Activated effector memory CD4-positive, alpha-beta T cell treated with anti-CD3 and anti-CD28 coated beads, Interleukin-2, amount 50 U/mL, for 16 hours (primary cell): ENCODE measurements around the gene ZMIZ1.

Experiments
- DNase-seq: peaks from one replicate; pipeline ENCODE4 v3.0.0-alpha.2; 2020

The ZMIZ1 gene

DNA sequence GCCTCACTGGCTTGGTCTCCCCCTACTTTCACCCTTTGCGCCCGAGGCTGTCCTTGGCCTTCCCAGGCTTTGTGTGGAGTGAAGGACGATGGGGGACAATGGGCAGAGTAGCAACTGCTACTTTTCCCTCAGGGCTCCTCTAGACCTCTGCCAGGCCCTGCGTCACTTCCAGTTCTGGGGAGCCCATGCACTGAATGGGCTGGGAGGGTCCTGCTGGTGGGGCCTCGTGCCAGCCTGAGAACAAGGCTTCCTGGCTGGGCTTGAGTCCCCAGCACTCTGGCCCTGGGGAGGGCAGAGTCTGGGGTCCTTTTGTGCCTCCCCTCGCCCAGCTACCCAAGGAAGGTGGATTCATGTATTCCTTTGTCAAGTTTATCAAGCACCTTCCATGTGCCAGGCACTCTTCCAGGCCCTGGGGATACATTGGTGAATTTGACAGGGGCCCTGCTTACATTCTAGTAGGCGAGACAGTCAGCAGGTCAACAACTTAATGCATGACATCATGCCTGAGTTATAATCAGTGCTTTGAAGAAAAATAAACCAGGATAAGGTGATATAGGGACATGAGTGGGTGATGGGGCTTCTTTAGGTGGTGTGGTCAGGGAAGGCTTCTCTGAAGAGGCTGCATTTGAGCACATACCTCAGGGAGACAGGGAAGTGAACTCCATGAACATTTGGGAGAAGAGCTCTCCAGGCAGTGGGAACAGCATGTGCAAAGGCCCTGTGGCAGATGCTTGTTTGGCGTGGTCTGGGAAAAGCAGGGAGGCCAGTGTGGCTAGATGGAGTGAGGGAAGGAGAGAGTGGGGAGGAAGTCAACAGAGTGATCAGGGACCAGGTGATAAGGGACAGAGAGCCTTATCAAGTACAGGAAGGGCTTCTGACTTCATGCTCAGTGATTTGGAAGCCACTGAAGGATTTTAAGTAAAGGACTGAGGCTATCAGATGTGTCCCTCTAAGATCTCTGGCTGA is 14.1 kb downstream of the ZMIZ1 start:
- DNase-seq, result no peak

DNA sequence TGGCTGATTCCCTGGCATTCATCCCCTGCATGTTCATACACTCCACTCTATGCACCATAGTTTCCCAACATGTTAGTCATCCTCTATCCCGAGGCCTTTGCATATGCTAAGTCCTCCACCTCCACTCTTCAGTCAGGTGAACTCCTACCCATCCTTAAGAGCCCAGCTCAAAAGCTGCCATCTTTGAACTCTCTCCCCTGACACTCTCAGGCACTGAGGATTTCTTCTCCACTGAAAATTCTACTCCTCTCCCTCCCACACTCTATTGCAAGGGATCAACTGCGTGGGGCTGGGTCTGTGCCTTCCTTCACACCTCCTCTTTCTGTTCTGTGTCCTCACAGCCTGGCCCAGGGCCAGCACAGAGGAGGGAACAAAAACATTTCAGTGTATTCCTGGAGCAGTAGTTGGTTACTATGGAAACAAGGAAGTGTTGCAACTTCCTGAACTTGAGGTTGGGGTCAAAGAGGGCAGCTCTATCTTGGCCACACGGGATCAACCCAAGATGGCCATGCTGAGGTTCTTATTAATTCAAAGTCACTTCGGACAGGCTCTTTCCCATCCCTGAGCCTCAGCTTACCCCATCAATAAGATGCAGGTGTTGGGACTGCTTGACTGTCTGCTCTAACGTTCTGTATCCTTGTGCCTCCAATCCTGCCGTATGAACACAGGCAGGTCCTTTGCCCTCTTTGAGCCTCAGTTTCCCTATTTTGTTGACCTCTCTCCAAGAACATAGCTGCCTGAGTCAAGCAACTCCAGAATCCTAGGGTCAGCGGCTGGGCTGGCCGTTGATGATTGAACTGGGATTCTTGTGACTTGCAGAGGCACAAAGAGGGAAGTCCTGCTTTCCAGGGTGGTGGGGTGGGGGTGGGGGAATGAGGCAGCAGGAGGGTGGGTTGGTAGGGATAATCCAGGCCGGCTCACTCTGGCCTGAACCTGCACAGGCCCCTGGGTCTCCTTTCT is 15.5 kb downstream of the ZMIZ1 start:
- no peak for DNase-seq

DNA sequence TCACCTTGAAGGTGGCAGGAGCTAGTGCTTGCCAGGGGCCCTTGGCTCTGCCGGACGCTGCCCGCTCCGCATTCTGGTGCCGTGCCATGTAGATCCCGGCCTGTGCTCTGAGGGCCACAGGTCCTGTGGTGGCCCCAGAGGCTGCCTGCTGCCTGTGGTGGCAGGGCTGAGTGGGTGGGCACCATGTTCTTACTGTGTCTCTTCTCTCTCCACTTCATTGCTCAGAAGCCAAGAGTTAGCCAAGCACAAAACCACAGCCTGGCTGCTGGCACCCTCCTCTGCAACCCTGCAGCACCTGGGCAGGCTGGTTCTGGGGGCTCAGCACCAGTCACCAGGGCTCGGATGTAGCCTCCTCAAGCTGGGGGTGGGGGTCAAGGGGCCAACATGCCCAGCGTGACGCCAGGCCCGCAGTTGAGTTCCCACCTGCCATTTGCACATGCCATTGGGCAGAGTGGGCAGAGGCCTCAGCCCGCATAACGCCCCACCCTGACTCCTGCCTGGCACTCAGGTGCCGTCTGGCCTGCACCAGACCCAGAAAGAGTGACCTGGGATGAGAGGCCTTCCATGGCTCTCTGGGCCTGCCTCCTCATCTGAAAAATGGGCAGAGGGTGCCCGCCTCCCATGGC is 16.3 kb downstream of the ZMIZ1 start:
- DNase-seq, result no peak

DNA sequence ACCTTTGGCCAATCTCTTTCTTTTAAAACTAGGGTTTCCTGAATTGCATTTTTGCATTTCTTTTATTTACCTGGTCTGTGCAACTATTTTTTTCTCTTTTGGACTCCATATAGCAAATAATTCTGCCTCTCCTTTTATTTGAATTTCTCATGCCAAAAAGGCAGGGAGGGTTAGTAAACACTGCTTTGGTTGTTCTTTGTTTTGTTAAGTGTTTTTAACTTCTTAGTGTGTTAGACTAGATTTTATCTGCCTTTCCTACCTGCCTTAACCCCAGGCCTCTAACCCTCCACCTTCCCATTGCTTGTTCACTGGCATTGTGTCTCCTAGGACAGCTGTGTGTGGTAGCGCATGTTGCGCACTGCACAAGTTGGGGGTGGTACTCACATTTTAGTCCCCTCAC is 18.1 kb downstream of the ZMIZ1 start:
- DNase-seq, result no peak

DNA sequence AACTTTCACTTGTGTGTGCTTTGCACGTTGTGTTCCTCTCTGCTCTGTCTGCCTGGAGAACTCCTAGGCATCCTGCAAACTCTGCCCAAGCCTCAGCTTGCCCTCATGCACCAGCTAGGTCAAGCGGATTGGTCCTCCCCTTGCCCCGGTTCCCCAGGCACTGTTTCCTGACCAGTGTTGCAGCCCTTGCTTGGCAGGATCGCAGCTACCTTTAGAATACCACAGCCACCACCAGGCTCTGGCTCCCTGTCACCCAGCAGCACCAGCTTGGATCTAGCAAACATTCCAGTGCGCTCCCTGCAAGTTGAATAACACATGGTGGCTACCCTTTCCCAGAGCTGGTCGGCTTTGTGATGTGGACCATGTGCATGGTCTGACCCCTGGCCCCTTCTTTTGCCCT is 19.0 kb downstream of the ZMIZ1 start:
- DNase-seq, result no peak

DNA sequence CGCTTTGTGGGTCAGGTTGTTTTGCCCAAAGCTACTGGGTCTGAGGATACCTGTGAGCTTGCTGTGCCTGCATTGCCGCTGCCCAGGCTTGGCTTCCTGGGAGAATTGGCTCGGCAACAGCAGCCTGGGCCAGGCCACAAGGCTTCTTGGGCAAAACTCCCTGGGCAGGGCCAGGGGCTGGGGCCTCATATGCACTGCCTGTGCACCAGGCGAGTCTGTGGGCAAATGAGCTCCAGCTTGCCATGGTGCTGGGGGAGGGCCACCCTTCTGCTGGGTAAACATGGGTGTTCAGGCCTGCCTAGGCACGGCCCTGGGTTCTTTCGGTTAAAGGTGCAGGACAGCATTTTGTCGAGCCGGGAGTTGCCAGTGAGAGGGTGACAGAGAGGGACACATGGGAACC is 19.4 kb downstream of the ZMIZ1 start:
- DNase-seq, result no peak

DNA sequence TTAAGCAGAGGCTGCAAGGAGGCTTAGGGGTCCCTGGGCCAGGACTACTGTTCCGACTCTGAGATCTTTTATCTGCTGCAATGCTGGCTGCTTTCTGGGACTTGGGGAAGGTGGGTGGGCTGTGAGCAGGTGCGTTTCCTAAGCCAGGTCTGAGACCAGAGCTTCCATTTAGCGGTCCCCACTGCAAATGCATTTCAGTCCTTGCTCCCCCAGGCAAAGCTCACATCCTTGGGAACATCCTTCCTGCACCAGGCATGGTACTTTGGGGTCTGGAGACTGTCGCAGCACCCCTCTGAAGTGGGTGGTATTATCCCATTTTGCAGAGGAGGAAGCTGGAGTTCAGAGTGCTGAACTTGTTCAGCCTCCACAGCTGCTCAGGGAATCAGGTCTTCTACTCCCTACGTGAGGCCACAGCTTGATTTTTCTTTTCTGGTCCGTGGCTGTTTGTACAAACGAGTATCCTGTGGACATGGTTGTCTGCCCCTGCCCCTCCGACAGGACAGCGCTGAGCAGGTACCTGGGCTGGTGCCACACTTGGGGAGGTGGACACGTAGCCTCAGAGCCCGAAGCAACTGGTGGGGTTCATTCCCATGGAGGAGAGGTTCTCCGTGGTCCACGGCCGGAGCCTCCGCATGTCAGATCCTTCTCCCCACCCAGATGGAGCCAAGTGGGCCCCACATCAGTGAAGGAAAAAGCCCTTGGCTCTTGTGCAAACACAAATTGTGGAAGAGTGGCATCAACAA is 20.0 kb downstream of the ZMIZ1 start:
- no peak for DNase-seq

DNA sequence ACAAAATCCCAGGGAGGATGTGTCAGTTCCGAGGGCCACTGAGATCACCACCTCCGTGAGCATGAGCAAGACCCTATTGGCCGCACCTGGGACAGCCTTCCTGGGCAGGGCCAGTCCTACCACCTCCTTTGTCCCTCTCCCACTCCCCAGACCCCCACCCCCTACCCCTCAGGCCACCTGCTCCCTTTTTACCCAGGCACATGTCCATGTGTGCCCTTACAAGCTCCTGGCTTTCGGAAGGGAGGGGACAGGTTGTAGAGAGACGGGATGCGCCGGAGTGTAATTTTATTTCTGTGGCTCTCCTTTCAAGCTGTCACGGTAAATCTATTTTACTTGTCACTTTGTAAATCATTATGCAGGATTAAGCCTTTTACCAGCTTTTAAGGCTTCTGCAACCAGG is 20.9 kb downstream of the ZMIZ1 start:
- no peak for DNase-seq

DNA sequence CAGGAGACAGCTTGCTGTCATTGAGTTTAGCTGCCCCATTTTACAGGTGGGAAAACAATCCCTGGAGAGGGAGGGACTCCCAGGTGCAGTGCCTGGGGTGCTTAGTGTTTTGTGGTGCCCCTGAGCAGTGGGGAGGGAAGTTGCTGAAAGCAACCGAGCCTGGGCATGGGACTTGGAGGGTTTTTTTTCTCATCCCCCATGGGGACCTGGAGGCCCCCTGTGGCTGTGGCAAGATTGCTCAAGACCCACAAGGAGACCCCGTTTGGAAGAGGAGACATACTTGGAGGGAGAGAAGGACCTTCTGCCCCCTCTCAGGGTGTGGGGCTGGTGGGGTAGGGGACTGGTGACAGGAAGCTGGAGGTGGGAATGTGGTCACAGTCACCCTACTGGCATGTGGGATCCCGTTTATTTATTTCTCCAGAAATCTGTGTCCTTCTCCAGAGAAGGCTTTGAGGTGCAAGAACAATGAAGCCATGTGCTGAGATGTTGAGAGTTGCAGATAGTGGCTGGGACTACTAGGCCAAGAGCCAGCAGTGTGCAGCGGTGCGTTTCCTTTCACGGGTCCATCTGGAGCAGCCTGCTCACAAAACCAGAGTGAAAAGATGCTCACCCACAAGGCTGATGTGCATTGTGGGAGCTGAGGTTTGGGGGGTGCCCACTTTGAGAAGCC is 21.5 kb downstream of the ZMIZ1 start:
- no peak for DNase-seq

DNA sequence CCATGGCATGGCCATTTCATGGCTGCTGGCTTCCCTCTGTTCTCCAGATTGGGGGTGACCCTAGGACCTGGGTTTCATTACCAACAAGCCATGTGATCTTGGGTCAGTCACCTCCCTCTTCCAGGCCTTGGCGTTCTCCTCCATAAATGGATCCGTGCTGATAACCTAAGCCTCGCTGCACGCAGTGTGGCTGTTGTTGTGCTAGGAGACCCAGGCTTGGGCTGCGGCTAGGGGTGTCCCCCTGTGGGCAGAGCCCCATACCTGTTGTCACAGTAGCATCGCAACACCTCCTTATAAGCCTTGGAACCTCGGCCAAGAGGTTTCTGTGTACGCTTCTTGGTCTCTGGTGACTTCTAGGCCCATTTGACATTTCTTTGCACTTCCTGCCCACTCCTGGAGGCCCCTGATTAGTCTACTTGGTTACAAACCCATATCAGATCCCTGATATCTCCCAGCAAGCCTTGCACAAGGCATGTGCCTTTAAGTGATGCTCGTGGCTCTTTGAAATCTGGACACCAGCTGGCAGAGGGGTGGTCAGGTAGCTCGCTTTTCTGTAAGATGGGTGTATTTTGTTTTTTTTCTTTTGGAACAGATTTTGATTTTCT is 23.6 kb downstream of the ZMIZ1 start:
- no peak for DNase-seq

DNA sequence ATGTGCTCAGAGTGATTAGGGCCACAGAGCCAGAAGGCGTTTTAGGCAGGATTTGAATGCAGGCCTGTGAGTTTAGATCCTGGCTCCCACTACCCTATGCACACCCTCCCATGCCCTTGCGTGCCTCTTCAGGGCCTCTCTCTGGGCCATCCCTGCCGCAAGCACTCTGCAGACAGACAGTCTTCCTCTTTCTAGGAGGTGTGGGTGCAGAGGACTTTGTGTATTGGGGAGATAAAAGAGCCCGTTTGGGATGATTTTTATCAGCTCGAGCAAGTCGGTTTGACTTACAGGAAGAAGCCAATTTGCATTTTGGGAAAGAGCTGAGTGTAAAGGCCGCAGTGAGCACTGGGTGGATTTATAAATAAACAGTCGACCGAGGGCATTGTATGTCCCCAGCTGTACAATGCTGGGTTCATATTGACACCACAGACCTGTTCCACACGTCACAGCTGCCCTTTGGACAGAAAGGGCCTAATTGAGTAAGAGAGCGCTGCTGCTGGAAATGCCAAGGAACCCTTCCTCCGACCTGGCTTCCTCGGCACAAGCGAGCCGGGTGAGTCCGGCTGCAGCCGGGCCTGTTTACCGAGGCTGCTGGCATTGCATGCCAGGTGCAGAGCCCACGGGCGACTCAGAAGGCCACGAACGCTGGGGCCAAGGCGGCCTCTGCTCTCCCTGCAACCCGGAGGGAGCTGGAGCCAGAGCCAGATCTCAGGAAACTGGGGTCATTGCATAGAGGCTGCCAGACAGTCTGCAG is 25.1 kb downstream of the ZMIZ1 start:
- DNase-seq, result no peak

DNA sequence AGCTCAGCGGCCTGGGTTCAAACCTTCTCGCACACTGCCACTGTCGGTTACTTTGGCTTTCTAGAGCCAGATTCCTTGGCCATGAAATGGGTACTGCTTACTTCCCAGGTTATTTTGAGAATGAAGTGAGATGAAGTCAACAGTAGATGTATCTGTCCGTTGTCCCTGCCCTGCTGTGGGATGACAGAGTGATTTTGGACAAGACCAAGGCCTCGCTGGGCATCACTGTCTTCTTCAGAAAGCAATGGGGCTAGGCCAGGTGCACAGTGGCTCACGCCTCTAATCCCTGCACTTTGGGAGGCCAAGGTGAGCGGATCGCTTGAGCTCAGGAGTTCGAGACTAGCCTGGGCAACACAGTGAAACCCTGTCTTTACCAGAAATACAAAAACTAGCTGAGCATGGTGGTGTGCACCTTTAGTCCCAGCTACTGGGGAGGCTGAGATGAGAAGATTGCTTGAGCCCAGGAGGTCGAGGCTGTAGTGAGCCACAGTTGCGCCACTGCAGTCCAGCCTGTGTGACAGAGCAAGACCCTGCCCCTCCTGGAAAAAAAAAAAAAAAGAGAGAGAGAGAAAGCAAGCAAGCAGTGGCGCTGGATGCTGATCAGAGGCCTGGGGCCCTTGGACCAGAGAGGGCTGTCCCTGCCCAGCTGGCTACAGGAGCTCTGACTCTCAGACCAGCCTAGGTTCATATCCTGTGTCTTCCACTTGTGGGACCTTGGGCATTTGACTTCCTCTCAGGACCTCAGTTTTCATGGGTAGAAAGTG is 25.8 kb downstream of the ZMIZ1 start:
- DNase-seq, result no peak

DNA sequence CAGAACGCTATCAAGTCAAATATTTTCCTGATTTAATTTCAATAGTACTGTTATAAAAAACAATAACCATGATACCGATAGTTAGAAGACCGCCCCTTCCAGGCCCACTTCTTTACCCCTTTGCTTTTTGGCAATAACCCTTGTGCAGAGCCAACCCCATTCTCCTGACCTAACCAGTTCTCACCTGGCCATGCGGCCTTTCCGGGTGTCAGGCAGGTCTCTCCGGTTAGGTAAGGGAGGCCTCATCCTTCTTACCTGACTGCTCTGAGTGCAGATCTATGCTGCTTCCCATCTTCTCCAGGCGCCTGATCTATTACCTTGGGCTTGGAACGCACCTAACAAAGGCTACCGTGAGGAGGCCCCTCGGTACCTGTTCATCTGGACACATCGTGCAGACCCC is 26.6 kb downstream of the ZMIZ1 start:
- no peak for DNase-seq

DNA sequence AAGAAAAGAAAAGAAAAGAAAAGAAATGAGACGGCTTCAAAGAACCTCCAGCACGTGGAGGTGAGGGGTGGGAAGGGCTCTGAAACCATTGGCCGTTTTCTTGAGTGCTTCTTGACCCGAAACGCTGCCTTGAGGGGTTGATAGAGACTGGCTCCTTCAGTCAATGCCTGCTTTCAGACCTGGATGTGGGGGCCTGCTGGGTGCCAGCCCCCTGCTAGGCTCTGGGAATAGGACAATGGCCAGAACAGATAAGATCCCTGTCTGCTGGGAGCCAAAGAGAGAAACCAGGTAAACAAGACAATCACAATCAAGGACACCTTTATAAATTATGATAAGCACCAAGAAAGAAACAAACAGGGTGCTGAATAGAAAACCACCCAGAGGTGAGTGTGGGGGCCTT is 27.7 kb downstream of the ZMIZ1 start:
- DNase-seq, result no peak

DNA sequence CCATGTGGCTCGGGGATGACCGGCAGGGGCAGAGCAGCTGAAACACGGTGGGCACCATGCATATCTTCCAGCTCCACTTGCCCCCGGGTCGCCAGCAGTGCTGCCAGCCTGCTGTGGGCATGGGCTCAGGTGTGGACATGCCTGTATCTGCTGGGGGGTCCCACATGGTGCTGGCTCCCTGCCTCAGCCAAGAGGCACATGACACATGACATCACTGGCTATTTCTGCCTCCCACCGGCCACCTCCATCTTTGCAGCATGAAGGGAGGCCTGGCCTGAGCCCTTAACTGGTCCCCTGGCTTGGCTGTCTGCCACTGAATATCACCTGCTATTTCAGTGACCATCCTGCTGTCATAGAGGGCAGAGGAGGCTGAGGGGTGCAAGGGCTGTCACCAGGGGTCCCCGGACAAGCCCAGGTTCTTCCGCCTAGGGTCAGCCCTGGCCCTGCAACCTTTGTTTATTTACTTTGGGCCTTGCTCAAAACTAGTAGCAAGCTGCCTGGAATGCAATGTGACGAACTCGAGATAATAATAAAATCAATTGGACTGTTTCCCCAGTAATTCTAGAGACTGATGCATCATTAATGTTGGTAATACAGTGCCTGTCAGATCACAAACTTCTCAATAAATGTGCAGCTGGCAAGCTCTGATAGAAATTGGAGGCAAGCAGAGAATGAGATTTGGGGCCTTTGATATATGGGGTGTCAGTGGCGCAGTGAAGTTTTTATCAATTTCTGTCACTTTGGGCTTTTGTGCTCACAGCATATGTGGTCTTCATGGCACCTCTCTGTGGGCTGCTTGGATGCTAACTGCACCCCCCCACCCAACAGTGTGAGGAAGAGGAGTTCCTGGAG is 28.5 kb downstream of the ZMIZ1 start:
- DNase-seq, result no peak

DNA sequence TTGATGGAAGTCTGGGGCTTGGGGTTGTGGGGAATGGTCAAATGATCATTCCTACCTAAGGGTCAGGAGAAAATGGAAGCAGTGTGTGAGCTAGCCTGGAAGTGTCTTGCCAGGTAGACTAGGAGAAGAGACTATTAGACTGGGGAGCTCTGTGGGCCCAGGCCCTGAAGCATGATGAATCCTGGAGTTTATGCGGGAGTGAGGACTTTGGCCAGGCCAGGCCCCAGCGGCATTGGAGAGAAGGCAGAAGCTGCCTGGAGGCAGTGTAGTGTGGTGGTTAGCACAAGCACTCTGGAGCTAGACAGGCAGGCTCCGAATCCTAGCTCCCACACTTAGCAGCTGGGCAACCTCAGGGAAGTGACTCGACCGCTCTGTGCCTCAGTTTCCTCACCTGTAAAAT is 29.3 kb downstream of the ZMIZ1 start:
- no peak for DNase-seq

DNA sequence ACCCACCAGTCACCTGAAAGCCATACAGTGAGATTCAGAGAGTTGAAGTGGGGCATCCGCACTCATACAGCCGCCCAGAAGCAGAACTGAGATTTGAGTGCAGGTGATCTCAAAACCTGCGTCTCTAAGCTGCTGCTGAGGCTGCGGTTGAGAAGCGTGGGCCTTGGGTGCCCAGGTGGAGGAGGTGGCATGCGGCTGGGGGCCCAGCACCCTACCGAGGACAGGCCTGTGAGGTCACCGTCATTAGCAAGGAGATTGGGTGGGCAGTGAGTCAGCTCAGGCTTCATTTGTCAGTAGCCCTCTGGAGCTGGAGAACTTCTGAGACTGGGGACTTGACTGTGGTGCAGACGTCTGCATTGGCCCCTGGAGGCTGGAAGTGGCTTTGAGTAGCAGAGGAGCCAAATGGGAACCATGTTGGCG is 29.8 kb downstream of the ZMIZ1 start:
- DNase-seq, result no peak

DNA sequence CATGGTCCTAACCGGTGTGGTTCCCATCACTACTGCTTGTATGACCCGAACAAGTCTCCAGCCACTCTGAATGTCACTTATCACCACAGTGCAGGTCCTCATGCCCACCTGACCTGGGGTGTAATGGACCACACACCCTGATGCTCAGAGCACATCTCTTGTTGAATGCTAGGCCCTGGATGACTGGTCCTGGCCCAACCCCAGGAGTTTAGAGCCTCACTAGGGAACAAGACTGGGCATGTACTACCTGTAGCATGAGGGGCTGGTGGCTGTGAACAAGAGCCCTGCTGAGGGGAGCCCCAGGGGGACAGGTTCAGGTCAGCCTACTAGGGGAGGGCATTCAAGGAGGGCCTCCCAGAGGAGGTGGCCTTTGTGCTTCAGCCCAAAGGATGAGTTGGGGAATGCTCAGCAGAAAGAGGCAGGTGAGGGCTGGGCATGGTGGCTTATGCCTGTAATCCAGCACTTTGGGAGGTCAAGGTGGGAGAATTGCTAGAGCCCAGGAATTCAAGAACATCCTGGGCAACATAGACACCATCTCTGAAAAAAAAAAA is 31.2 kb downstream of the ZMIZ1 start:
- no peak for DNase-seq

DNA sequence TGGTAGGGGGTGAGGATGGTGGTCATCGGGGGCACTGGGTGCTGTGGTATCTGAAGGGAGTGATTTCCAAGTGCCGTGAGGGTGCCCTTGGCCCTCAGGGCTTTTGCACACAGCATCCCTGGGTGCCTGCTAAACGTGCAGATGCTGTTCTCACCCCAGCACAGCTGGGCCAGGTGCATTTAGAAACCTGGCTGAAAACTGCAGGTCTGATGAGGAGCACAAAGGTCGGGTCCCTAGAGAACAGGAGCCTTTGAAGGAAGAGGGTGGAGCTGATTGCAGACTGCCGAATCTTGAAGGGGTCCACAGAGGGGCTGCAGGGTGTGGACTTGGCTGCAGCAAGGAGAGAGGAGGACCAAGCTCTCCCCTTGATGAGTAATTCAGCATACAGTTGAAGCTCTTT is 32.0 kb downstream of the ZMIZ1 start:
- DNase-seq, result no peak
